Measurements from ENCODE around the gene AP2A2.

Gene AP2A2

DNA sequence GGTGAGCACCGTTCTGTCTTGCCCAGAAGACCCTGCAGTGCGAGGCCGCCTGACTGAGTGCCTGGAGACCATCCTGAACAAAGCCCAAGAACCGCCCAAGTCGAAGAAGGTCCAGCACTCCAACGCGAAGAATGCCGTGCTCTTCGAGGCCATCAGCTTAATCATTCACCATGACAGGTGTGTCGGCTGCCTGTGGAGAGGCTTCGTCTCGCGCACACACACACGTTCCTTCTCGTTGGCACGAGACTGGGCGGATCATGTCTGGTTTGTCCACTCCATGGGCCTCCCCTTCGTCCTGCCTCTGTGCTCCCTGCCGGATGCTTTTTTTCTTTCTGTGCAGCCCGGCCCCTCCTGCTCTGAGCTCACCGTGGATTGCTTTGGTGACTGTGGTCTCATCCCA lies 59.7 kb downstream of the AP2A2 start:
- TF ChIP-seq, protein P1, sequence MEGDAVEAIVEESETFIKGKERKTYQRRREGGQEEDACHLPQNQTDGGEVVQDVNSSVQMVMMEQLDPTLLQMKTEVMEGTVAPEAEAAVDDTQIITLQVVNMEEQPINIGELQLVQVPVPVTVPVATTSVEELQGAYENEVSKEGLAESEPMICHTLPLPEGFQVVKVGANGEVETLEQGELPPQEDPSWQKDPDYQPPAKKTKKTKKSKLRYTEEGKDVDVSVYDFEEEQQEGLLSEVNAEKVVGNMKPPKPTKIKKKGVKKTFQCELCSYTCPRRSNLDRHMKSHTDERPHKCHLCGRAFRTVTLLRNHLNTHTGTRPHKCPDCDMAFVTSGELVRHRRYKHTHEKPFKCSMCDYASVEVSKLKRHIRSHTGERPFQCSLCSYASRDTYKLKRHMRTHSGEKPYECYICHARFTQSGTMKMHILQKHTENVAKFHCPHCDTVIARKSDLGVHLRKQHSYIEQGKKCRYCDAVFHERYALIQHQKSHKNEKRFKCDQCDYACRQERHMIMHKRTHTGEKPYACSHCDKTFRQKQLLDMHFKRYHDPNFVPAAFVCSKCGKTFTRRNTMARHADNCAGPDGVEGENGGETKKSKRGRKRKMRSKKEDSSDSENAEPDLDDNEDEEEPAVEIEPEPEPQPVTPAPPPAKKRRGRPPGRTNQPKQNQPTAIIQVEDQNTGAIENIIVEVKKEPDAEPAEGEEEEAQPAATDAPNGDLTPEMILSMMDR (conservative IDR thresholded peaks at IDR 0.05; ENCODE audit: low read depth, low read length): no peak
- no peak overlapping the region for H3K4me3 ChIP-seq (ENCODE audit: low read length)
- no peak for DNase-seq (ENCODE audit: low read depth)

DNA sequence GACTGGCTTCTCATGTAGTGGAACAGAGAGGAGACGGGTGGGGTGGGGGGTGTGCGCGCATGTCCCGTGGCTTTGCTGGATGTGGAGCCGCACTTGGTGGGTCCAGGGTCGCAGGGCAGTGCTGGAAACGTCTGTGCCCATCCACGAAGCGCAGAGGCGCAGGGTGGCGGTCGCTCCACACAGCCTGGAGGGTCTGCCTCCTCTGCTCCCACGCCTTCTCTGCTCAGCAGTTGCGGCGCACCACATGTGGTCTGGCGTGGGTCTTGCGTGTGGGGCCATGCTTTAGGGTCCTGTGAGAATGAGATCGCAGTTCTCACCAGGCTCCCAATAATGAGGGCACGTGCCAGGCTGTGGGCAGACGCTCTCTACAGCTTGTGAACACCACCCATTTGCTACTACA lies 60.2 kb downstream of the AP2A2 start:
- DNase-seq (ENCODE audit: low read depth): no peak
- no peak overlapping the region for H3K4me3 ChIP-seq (ENCODE audit: low read length)
- TF ChIP-seq, protein P1 (conservative IDR thresholded peaks at IDR 0.05; ENCODE audit: low read depth, low read length): no peak

DNA sequence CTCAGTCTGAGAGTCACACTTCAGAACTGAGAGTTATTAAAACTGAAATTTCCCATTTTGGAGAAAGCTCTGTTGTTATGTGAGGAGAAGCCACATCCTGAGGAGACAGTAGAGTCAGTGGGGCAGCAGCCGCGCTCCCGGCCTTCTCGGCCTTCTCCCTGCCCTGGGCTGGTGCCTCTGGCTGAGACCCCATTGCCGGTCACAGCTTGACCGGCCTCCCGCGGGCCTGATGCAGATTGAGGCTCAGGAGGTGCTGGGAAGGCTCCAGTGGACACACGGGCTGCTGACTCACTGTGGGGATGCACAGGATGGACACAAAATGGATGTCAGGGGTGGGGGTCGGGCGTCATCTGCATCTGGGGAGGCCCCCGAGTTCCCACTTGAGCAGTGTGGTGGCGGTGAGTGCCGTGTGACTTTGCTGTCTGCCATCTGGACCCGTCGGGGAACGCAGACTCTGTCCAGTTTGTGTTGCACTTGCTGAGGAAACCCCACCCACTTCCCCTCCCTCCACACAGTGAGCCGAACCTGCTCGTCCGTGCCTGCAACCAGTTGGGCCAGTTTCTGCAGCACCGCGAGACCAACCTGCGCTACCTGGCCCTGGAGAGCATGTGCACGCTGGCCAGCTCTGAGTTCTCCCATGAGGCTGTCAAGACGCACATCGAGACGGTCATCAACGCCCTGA lies 60.7 kb downstream of the AP2A2 start:
- no peak overlapping the region for H3K4me3 ChIP-seq (ENCODE audit: low read length)
- TF ChIP-seq, protein P1 (conservative IDR thresholded peaks at IDR 0.05; ENCODE audit: low read depth, low read length): no peak
- DNase-seq (ENCODE audit: low read depth): no peak

DNA sequence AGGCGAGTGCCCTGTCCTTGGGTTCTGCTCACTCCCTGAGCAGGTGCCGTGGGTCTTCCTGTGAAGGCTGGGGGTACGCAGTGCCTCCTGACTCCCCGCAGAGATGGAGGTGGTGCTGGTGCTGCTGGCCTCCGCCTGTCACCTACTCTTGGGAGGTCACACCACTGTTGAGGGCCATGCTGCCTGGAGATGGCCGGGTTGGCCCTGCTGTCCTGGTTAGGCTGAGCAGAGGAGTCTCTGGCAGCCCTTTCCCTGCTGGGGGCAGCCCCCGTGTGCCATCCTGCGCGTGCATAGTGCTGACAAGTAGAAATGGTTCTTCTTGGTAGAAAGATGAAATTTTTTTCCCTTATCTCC lies 61.3 kb downstream of the AP2A2 start:
- TF ChIP-seq, protein P1 (conservative IDR thresholded peaks at IDR 0.05; ENCODE audit: low read depth, low read length): no peak
- H3K4me3 ChIP-seq (ENCODE audit: low read length): no peak overlapping the region
- DNase-seq (ENCODE audit: low read depth): no peak

DNA sequence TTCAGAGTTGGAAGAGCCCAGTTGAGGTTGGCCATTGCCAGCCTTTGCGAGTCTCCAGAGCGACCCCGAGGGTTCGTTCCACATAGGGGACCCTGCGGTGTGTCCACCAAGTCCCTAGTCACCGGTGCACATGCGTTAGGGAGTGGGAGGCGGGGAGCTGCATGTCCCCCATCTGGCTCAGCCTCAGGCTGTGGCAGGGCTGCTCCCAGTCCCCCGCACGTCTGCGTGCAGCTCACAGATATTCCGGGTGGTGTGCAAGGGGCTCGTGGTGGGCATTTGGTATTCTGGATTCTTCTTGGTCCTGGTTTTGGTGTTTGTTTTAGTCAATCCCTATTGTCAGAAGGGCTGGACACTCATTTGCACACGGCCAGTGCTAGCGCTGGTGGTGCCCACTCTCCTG lies 62.0 kb downstream of the AP2A2 start:
- H3K4me3 ChIP-seq (ENCODE audit: low read length): no peak overlapping the region
- TF ChIP-seq, protein P1 (conservative IDR thresholded peaks at IDR 0.05; ENCODE audit: low read depth, low read length): no peak

DNA sequence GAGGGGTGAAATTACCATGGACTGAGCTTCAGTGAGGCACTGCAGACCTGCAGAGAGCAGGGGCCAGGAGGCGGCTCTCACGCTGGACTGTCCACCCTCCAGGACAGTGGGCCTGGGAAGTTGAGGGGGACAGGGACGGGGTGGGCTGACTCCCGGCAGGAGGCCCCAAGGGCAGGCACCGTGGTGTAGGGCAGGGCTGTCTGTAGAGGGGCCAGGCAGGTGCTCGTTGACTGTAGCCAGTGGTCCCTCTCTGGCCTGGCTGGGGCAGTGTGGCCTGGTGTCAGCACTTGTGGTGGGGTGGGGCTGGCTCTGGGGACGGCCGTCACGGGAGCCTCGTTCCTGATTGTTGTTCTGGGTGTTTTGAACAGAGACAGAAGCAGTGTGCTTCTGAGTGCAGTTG lies 64.4 kb downstream of the AP2A2 start:
- H3K4me3 ChIP-seq (ENCODE audit: low read length): no peak overlapping the region
- TF ChIP-seq, protein P1 (conservative IDR thresholded peaks at IDR 0.05; ENCODE audit: low read depth, low read length): no peak
- DNase-seq (ENCODE audit: low read depth): no peak

More for the DNA sequence above, 62.0 kb downstream of the AP2A2 start:
- no peak for DNase-seq (ENCODE audit: low read depth)

DNA sequence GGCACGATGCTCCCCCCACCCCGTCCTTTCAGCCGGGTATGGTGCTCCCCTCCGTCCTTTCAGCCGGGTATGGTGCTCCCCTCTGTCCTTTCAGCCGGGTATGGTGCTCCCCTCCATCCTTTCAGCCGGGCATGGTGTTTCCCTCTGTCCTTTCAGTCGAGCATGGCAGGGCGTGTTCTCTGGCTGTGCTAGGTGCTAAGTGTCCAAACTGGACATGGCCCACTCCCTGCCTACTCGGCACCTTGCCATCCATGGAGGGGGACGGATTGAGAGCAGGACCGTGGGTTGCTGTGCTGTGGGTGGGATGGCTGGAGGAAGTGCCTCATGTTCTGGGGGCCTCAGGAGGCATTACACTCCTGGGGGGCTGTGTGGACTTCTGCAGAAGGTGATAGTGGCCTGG lies 65.4 kb downstream of the AP2A2 start:
- TF ChIP-seq, protein P1 (conservative IDR thresholded peaks at IDR 0.05; ENCODE audit: low read depth, low read length): no peak
- no peak for DNase-seq (ENCODE audit: low read depth)
- H3K4me3 ChIP-seq (ENCODE audit: low read length): no peak overlapping the region

Data from retinal pigment epithelial cell (primary cell).